ENCODE data around the gene TLE5. TPM values are rescaled to one million over a fixed set of nuclear protein-coding genes. Genes with fewer than 3 reads are reported as not detected.
A peak's percentile ranks its signal among the peaks of the same experiment; 100 is the strongest.

The TLE5 gene
- total RNA-seq, 1 donor from 2014 or later: 413 TPM

GRCh38 chr19:3107658-3108057 is 45.4 kb upstream of the TLE5 start:
- Histone ChIP-seq H3K36me3 (peaks cover 16% of the 10 kb centered on the region), H3K9me3 (no peaks in the 10 kb centered on the region), H3K27ac (peak overlapping the region; percentile 77), H3K27me3 (ENCODE audit: low read depth) (no peaks in the 10 kb centered on the region), H3K4me3 (no peak overlapping the region), H3K4me1 (peaks cover 61% of the 10 kb centered on the region)
- TF ChIP-seq, protein P1, sequence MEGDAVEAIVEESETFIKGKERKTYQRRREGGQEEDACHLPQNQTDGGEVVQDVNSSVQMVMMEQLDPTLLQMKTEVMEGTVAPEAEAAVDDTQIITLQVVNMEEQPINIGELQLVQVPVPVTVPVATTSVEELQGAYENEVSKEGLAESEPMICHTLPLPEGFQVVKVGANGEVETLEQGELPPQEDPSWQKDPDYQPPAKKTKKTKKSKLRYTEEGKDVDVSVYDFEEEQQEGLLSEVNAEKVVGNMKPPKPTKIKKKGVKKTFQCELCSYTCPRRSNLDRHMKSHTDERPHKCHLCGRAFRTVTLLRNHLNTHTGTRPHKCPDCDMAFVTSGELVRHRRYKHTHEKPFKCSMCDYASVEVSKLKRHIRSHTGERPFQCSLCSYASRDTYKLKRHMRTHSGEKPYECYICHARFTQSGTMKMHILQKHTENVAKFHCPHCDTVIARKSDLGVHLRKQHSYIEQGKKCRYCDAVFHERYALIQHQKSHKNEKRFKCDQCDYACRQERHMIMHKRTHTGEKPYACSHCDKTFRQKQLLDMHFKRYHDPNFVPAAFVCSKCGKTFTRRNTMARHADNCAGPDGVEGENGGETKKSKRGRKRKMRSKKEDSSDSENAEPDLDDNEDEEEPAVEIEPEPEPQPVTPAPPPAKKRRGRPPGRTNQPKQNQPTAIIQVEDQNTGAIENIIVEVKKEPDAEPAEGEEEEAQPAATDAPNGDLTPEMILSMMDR (IDR thresholded peaks at IDR 0.05): no peak
- DNase-seq (no peak), ATAC-seq (no peak)
- intact Hi-C loops (cut with DNase I): no loop called here

- Histone ChIP-seq H3K4me1 (peaks cover 71% of the 10 kb centered on the region), H3K36me3 (peaks cover 14% of the 10 kb centered on the region), H3K27ac (peak overlapping the region; percentile 77), H3K27me3 (ENCODE audit: low read depth) (no peaks in the 10 kb centered on the region), H3K9me3 (no peaks in the 10 kb centered on the region), H3K4me3 (no peak overlapping the region)
- no peak for ATAC-seq
- intact Hi-C loops (cut with DNase I): no loop called here
- DNase-seq: no peak
- TF ChIP-seq, protein P1 (IDR thresholded peaks at IDR 0.05): no peak
Observed at GRCh38 chr19:3106509-3107141, 44.3 kb upstream of the TLE5 start.

- Histone ChIP-seq H3K36me3 (peaks cover 6% of the 10 kb centered on the region), H3K27me3 (ENCODE audit: low read depth) (no peaks in the 10 kb centered on the region), H3K4me3 (no peak overlapping the region), H3K4me1 (peaks cover 78% of the 10 kb centered on the region), H3K9me3 (no peaks in the 10 kb centered on the region), H3K27ac (peak overlapping the region; percentile 36)
- intact Hi-C loops (cut with DNase I): no loop called here
- DNase-seq: no peak
- TF ChIP-seq, protein P1 (IDR thresholded peaks at IDR 0.05): no peak
- ATAC-seq: no peak
Observed at GRCh38 chr19:3105641-3106508, 43.6 kb upstream of the TLE5 start.

DNA sequence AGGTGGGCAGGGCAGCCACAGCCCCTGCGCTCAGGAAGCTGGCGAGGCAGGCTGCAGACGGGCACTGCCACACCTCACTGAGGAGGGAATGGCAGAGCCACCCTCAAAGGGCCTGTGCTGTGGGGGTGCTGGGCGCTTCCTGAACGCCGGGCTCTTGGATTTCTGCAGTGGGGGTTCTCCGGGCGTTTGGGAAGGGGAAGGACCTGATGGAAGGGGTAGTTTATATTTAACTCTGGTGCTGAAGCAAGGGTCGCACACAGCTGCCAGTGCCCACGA is 42.4 kb upstream of the TLE5 start:
- Histone ChIP-seq H3K36me3 (no peaks in the 10 kb centered on the region), H3K9me3 (no peaks in the 10 kb centered on the region), H3K4me3 (no peak overlapping the region), H3K27me3 (ENCODE audit: low read depth) (no peaks in the 10 kb centered on the region), H3K27ac (peak overlapping the region; percentile 67), H3K4me1 (peaks cover 89% of the 10 kb centered on the region)
- DNase-seq (no peak), ATAC-seq (no peak)
- TF ChIP-seq, protein P1 (IDR thresholded peaks at IDR 0.05): no peak
- intact Hi-C loops (cut with DNase I): no loop called here

DNA sequence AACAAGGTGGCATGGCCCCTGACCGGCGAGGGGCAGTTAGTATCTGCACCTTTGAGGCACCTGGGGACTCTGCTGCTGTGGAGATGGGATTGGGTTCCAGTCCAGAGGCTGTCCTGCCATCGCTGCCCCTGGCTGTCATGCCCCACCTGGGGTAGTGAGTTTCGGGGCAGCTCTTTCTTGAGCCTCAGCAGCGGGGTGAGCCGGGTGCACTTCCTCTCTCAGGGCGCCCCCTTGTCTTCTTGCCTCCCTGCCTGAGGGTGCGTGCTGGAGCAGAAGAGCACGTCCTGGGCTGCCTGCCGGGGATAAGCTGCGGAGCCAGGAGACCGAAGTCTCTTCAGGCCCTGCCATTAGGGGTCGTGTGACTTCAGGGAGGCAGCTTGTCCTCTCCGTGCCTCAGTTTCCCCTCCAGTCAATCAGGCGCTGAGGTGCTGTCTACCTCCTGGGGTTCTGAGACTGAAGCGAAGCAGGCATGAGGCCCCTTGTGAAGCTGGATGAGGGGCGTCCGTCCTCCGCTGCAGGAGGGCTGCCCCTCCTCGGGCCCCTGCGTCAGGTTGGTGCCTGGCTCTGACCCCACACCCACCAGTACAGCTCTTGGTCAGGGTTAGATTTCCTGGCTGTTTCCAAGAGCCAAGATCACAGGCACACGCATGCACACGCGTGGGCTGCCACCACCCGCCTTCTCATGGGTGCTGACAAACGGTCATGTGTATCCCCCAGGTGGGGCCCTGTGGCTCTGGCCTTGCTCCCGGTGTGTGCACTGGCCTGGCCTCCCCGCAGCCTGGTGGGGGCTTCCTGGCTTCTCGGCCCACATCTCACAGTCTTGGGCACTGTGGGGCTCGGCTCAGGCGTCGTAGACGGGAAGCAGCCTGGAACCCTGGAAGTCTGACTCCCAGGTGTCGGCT is 40.2 kb upstream of the TLE5 start:
- TF ChIP-seq, protein P1 (IDR thresholded peaks at IDR 0.05): no peak
- Histone ChIP-seq H3K36me3 (no peaks in the 10 kb centered on the region), H3K27me3 (ENCODE audit: low read depth) (no peaks in the 10 kb centered on the region), H3K27ac (no peak overlapping the region), H3K9me3 (no peaks in the 10 kb centered on the region), H3K4me3 (no peak overlapping the region), H3K4me1 (peaks cover 95% of the 10 kb centered on the region)
- ATAC-seq (no peak), DNase-seq (no peak)
- intact Hi-C loops (cut with DNase I): no loop called here
